Astrocyte (in vitro differentiated cells and primary cell): ENCODE measurements around the gene UBL7. TPM values are rescaled to one million over a fixed set of nuclear protein-coding genes. Genes with fewer than 3 reads are reported as not detected.

ENCODE experiments used
- DNase-seq: peaks from one replicate; pipeline ENCODE4 v3.0.0-alpha.2; 2010; ENCODE audit warnings: low read depth
- FAIRE-seq: peaks from 2 replicates; lab custom pipeline; 2011; peaks lifted over from hg19 to GRCh38; lab: Jason Lieb, UNC
- H2AFZ ChIP-seq: 2 replicates; pipeline ENCODE4 v1.6.0; 2012; ENCODE audit warnings: low read depth, low read length, inconsistent platforms
- H3K27ac ChIP-seq: 2 replicates; pipeline ENCODE4 v1.5.1; 2011; ENCODE audit warnings: low read depth, low read length, inconsistent platforms
- H3K27me3 ChIP-seq: 2 replicates; pipeline ENCODE4 v1.6.0; 2011; ENCODE audit warnings: low read length, inconsistent platforms; ENCODE audit not compliant: insufficient read depth
- H3K36me3 ChIP-seq: 2 replicates; pipeline ENCODE4 v1.5.1; 2011; ENCODE audit warnings: low read length, inconsistent platforms; ENCODE audit not compliant: insufficient read depth
- H3K4me1 ChIP-seq: 2 replicates; pipeline ENCODE4 v1.5.1; 2011; ENCODE audit warnings: low read length, inconsistent platforms; ENCODE audit not compliant: insufficient read depth
- H3K4me2 ChIP-seq: 2 replicates; pipeline ENCODE4 v1.6.0; 2012; ENCODE audit warnings: low read length, inconsistent platforms
- H3K4me3 ChIP-seq: 2 replicates; pipeline ENCODE4 v1.5.1; 2011; ENCODE audit warnings: low read depth, mild to moderate bottlenecking, low read length, inconsistent platforms; ENCODE audit not compliant: insufficient read depth
- H3K79me2 ChIP-seq: 2 replicates; pipeline ENCODE4 v1.6.0; 2012; ENCODE audit warnings: mild to moderate bottlenecking, low read length, inconsistent platforms; ENCODE audit not compliant: insufficient read depth
- H3K9ac ChIP-seq: 2 replicates; pipeline ENCODE4 v1.6.0; 2012; ENCODE audit warnings: mild to moderate bottlenecking, low read length, inconsistent platforms
- H3K9me3 ChIP-seq: 2 replicates; pipeline ENCODE4 v1.5.1; 2012; ENCODE audit warnings: low read depth, mild to moderate bottlenecking, low read length, inconsistent platforms; ENCODE audit not compliant: insufficient read depth
- H4K20me1 ChIP-seq: 2 replicates; pipeline ENCODE4 v1.6.0; 2012; ENCODE audit warnings: low read length, inconsistent platforms; ENCODE audit not compliant: insufficient read depth
- H3K27ac Mint-ChIP-seq: one replicate; pipeline ENCODE4 v1.8.0; 2021; ENCODE audit warnings: mild to moderate bottlenecking, mixed read lengths; ENCODE audit not compliant: unreplicated experiment
- H3K27me3 Mint-ChIP-seq: one replicate; pipeline ENCODE4 v1.8.0; 2021; ENCODE audit warnings: low read depth, mixed read lengths; ENCODE audit not compliant: unreplicated experiment
- H3K36me3 Mint-ChIP-seq: one replicate; pipeline ENCODE4 v1.8.0; 2021; ENCODE audit warnings: low read depth, mixed read lengths; ENCODE audit not compliant: unreplicated experiment
- H3K4me1 Mint-ChIP-seq: one replicate; pipeline ENCODE4 v1.8.0; 2021; ENCODE audit warnings: low read depth, mixed read lengths; ENCODE audit not compliant: unreplicated experiment
- H3K4me3 Mint-ChIP-seq: one replicate; pipeline ENCODE4 v1.8.0; 2021; ENCODE audit warnings: mild to moderate bottlenecking, moderate library complexity, mixed read lengths; ENCODE audit not compliant: unreplicated experiment
- H3K9me3 Mint-ChIP-seq: one replicate; pipeline ENCODE4 v1.8.0; 2021; ENCODE audit warnings: mild to moderate bottlenecking, mixed read lengths; ENCODE audit not compliant: unreplicated experiment
- EZH2 ChIP-seq: IDR thresholded peaks from 2 replicates; pipeline ENCODE4 v1.6.1; 2012; ENCODE audit warnings: mild to moderate bottlenecking, low read length, inconsistent platforms; ENCODE audit not compliant: insufficient read depth
- total RNA-seq: library from RNA; stranded (reverse); gene quantifications from 2 replicates; pipeline ENCODE4 v1.2.1, GENCODE V29; 2021
- TF ChIP-seq, protein P1 (sequence below): IDR thresholded peaks from 2 replicates; pipeline ENCODE4 v1.5.1; 2011; ENCODE audit warnings: low read depth, mild to moderate bottlenecking, inconsistent platforms, low read length, moderate library complexity; ENCODE audit not compliant: insufficient read depth

Gene UBL7
- total RNA-seq, 1 donor from 2014 or later = 40.9 TPM

DNA sequence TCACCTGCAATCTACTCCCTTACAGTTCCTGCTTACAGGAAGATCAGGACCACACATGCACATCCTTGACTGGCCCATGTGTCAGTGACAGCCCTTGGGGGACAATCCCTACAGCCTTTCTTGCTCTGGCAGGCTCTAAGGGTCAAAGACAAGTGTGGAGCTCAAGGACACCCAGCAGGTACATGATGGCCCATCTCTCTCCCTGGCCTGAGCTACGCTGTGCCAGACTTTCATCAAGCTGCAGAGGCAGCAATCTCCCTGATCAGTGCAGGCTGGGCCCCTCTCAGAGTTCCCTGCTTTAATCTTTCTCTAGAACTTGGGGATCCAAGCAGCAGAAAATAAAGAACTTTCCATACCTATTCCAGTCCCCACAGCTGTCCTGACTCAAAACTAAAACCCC is 29.8 kb downstream of the UBL7 start:
- peak overlapping the region; percentile 97 for H3K4me3 ChIP-seq
- H3K4me3 Mint-ChIP-seq = peak overlapping the region; percentile 89
- no peaks in the 10 kb centered on the region for H3K27me3 ChIP-seq
- H3K27ac Mint-ChIP-seq = no peak overlapping the region
- peak overlapping the region; percentile 96 for H3K4me2 ChIP-seq
- peaks cover 16% of the 10 kb centered on the region for H3K27me3 Mint-ChIP-seq
- H4K20me1 ChIP-seq = peaks cover 68% of the 10 kb centered on the region
- H2AFZ ChIP-seq = no peak overlapping the region
- DNase-seq (no peak), FAIRE-seq (no peak)
- peaks cover 5% of the 10 kb centered on the region for H3K36me3 Mint-ChIP-seq
- peaks cover 2% of the 10 kb centered on the region for H3K36me3 ChIP-seq
- peaks cover 88% of the 10 kb centered on the region for H3K79me2 ChIP-seq
- H3K9ac ChIP-seq = peak overlapping the region; percentile 87
- no peaks in the 10 kb centered on the region for H3K9me3 ChIP-seq
- peaks cover 57% of the 10 kb centered on the region for H3K4me1 ChIP-seq
- peak overlapping the region; percentile 11 for H3K27ac ChIP-seq
- H3K4me1 Mint-ChIP-seq = peaks cover 34% of the 10 kb centered on the region
- no peak for TF ChIP-seq EZH2
- TF ChIP-seq, protein P1, sequence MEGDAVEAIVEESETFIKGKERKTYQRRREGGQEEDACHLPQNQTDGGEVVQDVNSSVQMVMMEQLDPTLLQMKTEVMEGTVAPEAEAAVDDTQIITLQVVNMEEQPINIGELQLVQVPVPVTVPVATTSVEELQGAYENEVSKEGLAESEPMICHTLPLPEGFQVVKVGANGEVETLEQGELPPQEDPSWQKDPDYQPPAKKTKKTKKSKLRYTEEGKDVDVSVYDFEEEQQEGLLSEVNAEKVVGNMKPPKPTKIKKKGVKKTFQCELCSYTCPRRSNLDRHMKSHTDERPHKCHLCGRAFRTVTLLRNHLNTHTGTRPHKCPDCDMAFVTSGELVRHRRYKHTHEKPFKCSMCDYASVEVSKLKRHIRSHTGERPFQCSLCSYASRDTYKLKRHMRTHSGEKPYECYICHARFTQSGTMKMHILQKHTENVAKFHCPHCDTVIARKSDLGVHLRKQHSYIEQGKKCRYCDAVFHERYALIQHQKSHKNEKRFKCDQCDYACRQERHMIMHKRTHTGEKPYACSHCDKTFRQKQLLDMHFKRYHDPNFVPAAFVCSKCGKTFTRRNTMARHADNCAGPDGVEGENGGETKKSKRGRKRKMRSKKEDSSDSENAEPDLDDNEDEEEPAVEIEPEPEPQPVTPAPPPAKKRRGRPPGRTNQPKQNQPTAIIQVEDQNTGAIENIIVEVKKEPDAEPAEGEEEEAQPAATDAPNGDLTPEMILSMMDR = no peak
- H3K9me3 Mint-ChIP-seq = no peaks in the 10 kb centered on the region

DNA sequence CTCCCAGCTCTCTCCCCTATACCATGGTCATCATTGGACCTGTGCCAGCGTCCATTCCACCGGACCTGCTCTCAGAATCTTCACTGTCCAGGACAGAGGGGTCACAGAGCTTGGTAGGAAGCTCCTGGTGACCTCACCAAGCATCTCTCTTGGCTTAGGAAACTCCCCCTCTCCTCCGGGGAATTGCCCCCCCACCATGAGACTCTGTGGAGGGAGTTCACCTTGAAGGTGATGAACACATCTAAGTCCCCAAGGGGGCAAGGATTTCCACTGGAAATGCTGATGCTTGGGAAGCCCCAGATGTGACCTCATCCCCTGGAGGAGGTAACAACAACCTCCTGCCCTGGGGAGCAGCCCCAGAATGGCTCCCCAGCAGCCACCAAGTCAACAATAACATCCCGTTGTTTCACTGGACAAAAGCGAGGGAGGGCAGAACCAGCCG is 30.4 kb downstream of the UBL7 start:
- peak overlapping the region; percentile 11 for H3K27ac ChIP-seq
- H3K4me3 Mint-ChIP-seq = peak overlapping the region; percentile 89
- no peaks in the 10 kb centered on the region for H3K9me3 ChIP-seq
- H3K27ac Mint-ChIP-seq = no peak overlapping the region
- peaks cover 34% of the 10 kb centered on the region for H3K4me1 Mint-ChIP-seq
- no peak for DNase-seq
- peaks cover 5% of the 10 kb centered on the region for H3K36me3 Mint-ChIP-seq
- peaks cover 74% of the 10 kb centered on the region for H4K20me1 ChIP-seq
- H3K27me3 ChIP-seq = no peaks in the 10 kb centered on the region
- no peaks in the 10 kb centered on the region for H3K9me3 Mint-ChIP-seq
- peaks cover 11% of the 10 kb centered on the region for H3K27me3 Mint-ChIP-seq
- peak overlapping the region; percentile 97 for H3K4me3 ChIP-seq
- H3K4me1 ChIP-seq = peaks cover 58% of the 10 kb centered on the region
- TF ChIP-seq, protein P1 = no peak
- no peak for TF ChIP-seq EZH2
- H3K36me3 ChIP-seq = peaks cover 2% of the 10 kb centered on the region
- peak overlapping the region; percentile 96 for H3K4me2 ChIP-seq
- peaks cover 94% of the 10 kb centered on the region for H3K79me2 ChIP-seq
- peak overlapping the region; percentile 87 for H3K9ac ChIP-seq
- no peak overlapping the region for H2AFZ ChIP-seq
- no peak for FAIRE-seq

DNA sequence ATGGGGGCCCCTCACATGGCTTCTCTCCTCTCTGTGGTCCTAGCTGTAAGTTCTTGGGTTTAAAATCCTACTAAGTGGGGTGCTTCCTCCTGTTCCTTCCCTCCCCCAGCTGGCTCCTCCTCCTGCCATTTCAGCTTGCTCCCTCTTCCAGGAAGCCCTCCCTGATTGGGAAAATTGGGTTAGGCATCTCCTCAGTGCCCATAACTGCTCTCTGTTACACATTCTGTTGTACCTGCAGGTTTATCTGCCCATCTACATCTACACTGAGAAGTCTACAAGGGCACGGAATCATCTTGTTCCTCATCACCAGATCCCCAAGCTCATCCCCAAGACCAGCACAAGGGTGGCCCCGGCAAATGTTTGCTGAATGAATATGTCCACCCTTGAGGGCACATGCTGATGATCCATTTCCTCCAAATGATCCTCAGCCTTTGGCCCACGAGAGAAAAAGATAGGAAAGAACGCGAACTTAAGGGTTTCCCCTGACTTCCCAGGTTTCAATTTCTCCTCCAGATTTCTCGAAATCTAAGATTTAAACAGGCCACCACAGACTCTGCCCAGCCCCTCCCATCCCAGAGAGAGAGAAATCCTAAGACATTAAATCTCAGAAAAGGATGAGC is 31.1 kb downstream of the UBL7 start:
- Histone ChIP-seq H3K4me3 (peak overlapping the region; percentile 97), H4K20me1 (peaks cover 80% of the 10 kb centered on the region), H3K79me2 (peaks cover 99% of the 10 kb centered on the region), H3K4me1 (peaks cover 63% of the 10 kb centered on the region), H3K27me3 (no peaks in the 10 kb centered on the region), H2AFZ (no peak overlapping the region), H3K4me2 (peak overlapping the region; percentile 96), H3K9me3 (no peaks in the 10 kb centered on the region), H3K36me3 (peaks cover 2% of the 10 kb centered on the region), H3K27ac (peak overlapping the region; percentile 13), H3K9ac (peak overlapping the region; percentile 87)
- FAIRE-seq (no peak), DNase-seq (no peak)
- peaks cover 5% of the 10 kb centered on the region for H3K36me3 Mint-ChIP-seq
- H3K4me1 Mint-ChIP-seq = peaks cover 34% of the 10 kb centered on the region
- H3K9me3 Mint-ChIP-seq = no peaks in the 10 kb centered on the region
- TF ChIP-seq, protein P1 = no peak
- no peak for TF ChIP-seq EZH2
- peaks cover 5% of the 10 kb centered on the region for H3K27me3 Mint-ChIP-seq
- peak overlapping the region; percentile 60 for H3K4me3 Mint-ChIP-seq
- H3K27ac Mint-ChIP-seq = peak overlapping the region; percentile 30
